Measurements from ENCODE around the gene AOX1.

AOX1 gene

GRCh38 chr2:200584639-200585038, 1.2 kb upstream of the AOX1 start:
- H3K27me3 ChIP-seq (ENCODE audit: insufficient read depth, poor library complexity, severe bottlenecking): no peaks in the 10 kb centered on the region
- DNase-seq (ENCODE audit: low read depth in 1 of 2, low spot score in 1 of 2): no peak
- H3K4me3 ChIP-seq (replicated peaks; ENCODE audit: insufficient read depth, low read length): no peak overlapping the region
- no peak overlapping the region for H3K27ac ChIP-seq (replicated peaks)
- TF ChIP-seq CTCF (IDR thresholded peaks at IDR 0.05; ENCODE audit: insufficient read depth, low read length) (no peak), REST (IDR thresholded peaks at IDR 0.05; ENCODE audit: insufficient replicate concordance, low read depth) (no peak), POLR2AphosphoS5 (IDR thresholded peaks at IDR 0.05; ENCODE audit: low read depth) (no peak), GABPA (IDR thresholded peaks at IDR 0.05; ENCODE audit: low read depth) (no peak), SPI1 (IDR thresholded peaks at IDR 0.05; ENCODE audit: borderline replicate concordance, low read depth) (no peak)

- H3K4me3 ChIP-seq (replicated peaks; ENCODE audit: insufficient read depth, low read length): no peak overlapping the region
- H3K27ac ChIP-seq (replicated peaks): no peak overlapping the region
- TF ChIP-seq CTCF (IDR thresholded peaks at IDR 0.05; ENCODE audit: insufficient read depth, low read length) (no peak), GABPA (IDR thresholded peaks at IDR 0.05; ENCODE audit: low read depth) (no peak), SPI1 (IDR thresholded peaks at IDR 0.05; ENCODE audit: borderline replicate concordance, low read depth) (no peak), POLR2AphosphoS5 (IDR thresholded peaks at IDR 0.05; ENCODE audit: low read depth) (no peak), REST (IDR thresholded peaks at IDR 0.05; ENCODE audit: insufficient replicate concordance, low read depth) (no peak)
- no peak for DNase-seq (ENCODE audit: low read depth in 1 of 2, low spot score in 1 of 2)
- no peaks in the 10 kb centered on the region for H3K27me3 ChIP-seq (ENCODE audit: insufficient read depth, poor library complexity, severe bottlenecking)
These were observed 479 bp upstream of the AOX1 start for GRCh38 chr2:200585340-200585729.

- H3K27me3 ChIP-seq (ENCODE audit: insufficient read depth, poor library complexity, severe bottlenecking): no peaks in the 10 kb centered on the region
- no peak overlapping the region for H3K4me3 ChIP-seq (replicated peaks; ENCODE audit: insufficient read depth, low read length)
- no peak for DNase-seq (ENCODE audit: low read depth in 1 of 2, low spot score in 1 of 2)
- TF ChIP-seq SPI1 (IDR thresholded peaks at IDR 0.05; ENCODE audit: borderline replicate concordance, low read depth): no peak
- TF ChIP-seq REST (IDR thresholded peaks at IDR 0.05; ENCODE audit: insufficient replicate concordance, low read depth): no peak
- no peak for TF ChIP-seq CTCF (IDR thresholded peaks at IDR 0.05; ENCODE audit: insufficient read depth, low read length)
- TF ChIP-seq POLR2AphosphoS5 (IDR thresholded peaks at IDR 0.05; ENCODE audit: low read depth): no peak
- no peak for TF ChIP-seq GABPA (IDR thresholded peaks at IDR 0.05; ENCODE audit: low read depth)
- H3K27ac ChIP-seq (replicated peaks): no peak overlapping the region
These were observed 796 bp downstream of the AOX1 start for GRCh38 chr2:200586644-200586975.
